NB4 (cell line): ENCODE data around the gene MRPL10.

ENCODE experiments used
- DNase-seq: peaks from one replicate; pipeline ENCODE4 v3.0.0; 2010; ENCODE audit warnings: low read depth
- H3K4me3 ChIP-seq: one replicate; pipeline ENCODE4 v1.5.1; 2011; ENCODE audit warnings: mild to moderate bottlenecking, low read depth, low read length, moderate library complexity
- MYC ChIP-seq: IDR thresholded peaks from 2 replicates; pipeline ENCODE4 v1.6.1; 2011; ENCODE audit warnings: low read depth, low read length
- POLR2A ChIP-seq: IDR thresholded peaks from 2 replicates; pipeline ENCODE4 v1.6.1; 2011; ENCODE audit warnings: mild to moderate bottlenecking; ENCODE audit not compliant: insufficient read length; ENCODE audit errors: extremely low read depth
- TF ChIP-seq, protein P1 (sequence below): IDR thresholded peaks from one replicate; pipeline ENCODE4 v1.5.1; 2012; ENCODE audit warnings: low read depth, low read length
- TF ChIP-seq, protein P2 (sequence below): IDR thresholded peaks from 2 replicates; pipeline ENCODE4 v1.6.1; 2011; ENCODE audit warnings: low read depth, low read length

Gene MRPL10

GRCh38 chr17:47806026-47806912 is 25.1 kb downstream of the MRPL10 start:
- TF ChIP-seq MYC (no peak), POLR2A (no peak)
- TF ChIP-seq, protein P1, sequence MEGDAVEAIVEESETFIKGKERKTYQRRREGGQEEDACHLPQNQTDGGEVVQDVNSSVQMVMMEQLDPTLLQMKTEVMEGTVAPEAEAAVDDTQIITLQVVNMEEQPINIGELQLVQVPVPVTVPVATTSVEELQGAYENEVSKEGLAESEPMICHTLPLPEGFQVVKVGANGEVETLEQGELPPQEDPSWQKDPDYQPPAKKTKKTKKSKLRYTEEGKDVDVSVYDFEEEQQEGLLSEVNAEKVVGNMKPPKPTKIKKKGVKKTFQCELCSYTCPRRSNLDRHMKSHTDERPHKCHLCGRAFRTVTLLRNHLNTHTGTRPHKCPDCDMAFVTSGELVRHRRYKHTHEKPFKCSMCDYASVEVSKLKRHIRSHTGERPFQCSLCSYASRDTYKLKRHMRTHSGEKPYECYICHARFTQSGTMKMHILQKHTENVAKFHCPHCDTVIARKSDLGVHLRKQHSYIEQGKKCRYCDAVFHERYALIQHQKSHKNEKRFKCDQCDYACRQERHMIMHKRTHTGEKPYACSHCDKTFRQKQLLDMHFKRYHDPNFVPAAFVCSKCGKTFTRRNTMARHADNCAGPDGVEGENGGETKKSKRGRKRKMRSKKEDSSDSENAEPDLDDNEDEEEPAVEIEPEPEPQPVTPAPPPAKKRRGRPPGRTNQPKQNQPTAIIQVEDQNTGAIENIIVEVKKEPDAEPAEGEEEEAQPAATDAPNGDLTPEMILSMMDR: no peak
- TF ChIP-seq, protein P2, sequence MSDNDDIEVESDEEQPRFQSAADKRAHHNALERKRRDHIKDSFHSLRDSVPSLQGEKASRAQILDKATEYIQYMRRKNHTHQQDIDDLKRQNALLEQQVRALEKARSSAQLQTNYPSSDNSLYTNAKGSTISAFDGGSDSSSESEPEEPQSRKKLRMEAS: no peak
- no peak for DNase-seq
- H3K4me3 ChIP-seq: no peak overlapping the region

DNA sequence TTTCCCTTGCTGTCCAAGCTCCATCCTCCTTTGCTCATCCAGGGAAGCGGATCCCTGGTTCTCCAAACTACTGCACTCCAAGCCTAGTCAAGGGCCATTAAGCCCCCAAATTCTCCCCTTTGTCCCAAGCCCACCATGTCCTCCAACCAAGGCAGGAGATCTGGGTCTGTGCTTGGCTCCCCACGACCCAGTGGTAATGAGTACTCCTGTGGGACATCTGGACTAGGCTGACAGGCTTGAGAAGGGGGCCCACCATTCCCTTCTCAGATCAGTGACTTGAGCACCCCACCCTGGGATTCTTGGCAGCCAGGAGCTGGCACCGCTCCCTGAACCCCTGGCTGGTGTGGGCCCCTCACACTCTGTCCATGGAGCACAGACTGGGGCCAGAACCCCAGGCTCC is 26.9 kb downstream of the MRPL10 start:
- TF ChIP-seq, protein P2: no peak
- TF ChIP-seq, protein P1: no peak
- TF ChIP-seq POLR2A (no peak), MYC (no peak)
- no peak overlapping the region for H3K4me3 ChIP-seq
- no peak for DNase-seq

DNA sequence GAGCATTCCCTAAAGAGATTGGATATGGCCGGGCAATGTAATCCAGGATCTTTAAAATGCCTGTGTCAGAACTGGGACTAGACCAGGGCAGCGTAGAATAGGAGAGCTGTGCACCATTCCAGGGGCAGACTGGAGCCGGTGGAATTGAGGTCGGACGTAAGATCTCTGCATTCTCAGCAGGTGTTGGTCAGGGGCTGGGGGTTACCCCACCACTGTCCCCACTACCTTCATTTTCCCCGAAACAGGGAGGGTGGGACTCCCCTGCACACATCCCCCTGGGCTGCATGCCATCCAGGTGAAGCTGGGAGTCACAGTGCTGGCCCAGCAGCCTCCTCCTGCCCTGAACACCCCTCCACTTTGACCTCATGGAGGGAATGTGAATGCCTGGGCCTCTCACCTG is 27.6 kb downstream of the MRPL10 start:
- DNase-seq: no peak
- TF ChIP-seq MYC (no peak), POLR2A (no peak)
- TF ChIP-seq, protein P1: no peak
- TF ChIP-seq, protein P2: no peak
- H3K4me3 ChIP-seq: no peak overlapping the region

GRCh38 chr17:47803201-47803600 is 28.1 kb downstream of the MRPL10 start:
- TF ChIP-seq, protein P2: no peak
- TF ChIP-seq POLR2A: no peak
- TF ChIP-seq, protein P1: no peak
- no peak for TF ChIP-seq MYC
- no peak overlapping the region for H3K4me3 ChIP-seq
- no peak for DNase-seq

DNA sequence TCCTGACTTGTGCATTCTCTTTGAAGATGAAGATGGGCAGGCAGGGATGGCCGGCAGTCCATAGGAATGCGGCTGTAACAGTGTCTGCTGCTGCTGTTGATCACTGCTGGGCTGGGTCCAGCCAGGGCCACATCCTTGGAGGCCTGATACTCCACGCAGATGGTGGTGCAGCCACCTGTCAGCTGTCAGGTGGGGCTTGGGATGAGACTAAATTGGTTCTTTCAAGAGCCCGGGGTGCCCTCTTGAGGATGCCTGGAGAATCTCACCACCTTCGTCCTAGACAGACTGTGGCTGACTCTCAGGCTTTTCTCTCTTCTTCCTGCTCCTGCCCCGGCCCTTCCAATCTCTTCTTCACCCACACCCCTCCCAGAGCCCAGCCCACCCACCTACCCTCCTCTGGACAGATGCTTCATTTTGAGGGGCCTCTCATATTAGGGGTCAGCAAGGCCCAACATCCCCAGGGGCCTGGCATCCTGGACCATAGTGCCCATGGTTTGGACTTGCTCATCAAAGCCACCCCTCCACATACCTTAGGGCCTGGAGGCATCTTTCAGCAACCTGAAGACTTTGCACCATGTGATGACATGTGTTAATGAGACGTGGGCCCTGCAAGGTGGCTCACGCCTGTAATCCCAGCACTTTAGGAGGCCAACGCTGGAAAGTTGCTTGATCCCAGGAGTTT is 28.9 kb downstream of the MRPL10 start:
- H3K4me3 ChIP-seq: no peak overlapping the region
- peak; percentile 52 for DNase-seq
- no peak for TF ChIP-seq POLR2A
- TF ChIP-seq, protein P1: peak; percentile 59
